SK-N-SH (cell line): ENCODE results near the gene SNN. TPM values are rescaled to one million over a fixed set of nuclear protein-coding genes. Genes with fewer than 3 reads are reported as not detected.

Source experiments
- CTCF ChIA-PET: fragments of 300-600, 350-600 bp; formaldehyde crosslinking; extraction: SDS; loops from one replicate; lab custom pipeline; 2021; lab: Yijun Ruan, JAX
- POLR2A ChIA-PET: fragments of 350-600 bp; sonication (Branson Sonifier 250); formaldehyde crosslinking; extraction: SDS; loops from one replicate; lab custom pipeline; 2020; ENCODE audit warnings: antibody characterized with exemption, inconsistent platforms; lab: Yijun Ruan, JAX
- DNase-seq: peaks from one replicate; pipeline ENCODE4 v3.0.0; 2012
- H2AFZ ChIP-seq: fragments of 200-600 bp; sonication (generic); 2 replicates; pipeline ENCODE4 v1.8.1; 2016; ENCODE audit warnings: antibody characterized with exemption, mild to moderate bottlenecking, low read depth
- H3F3A ChIP-seq: fragments of 200-600 bp; sonication (generic); replicated peaks from 2 replicates; pipeline ENCODE3; 2016; ENCODE audit warnings: antibody characterized with exemption, mild to moderate bottlenecking; ENCODE audit not compliant: insufficient read depth
- H3K27ac ChIP-seq, 2 experiments: fragments of 200-500 bp in 1 of 2; fragments of 200-600 bp in 1 of 2; sonication (Bioruptor generic) in 1 of 2; sonication (generic), shearing (Covaris generic) in 1 of 2; 2 replicates each; pipeline versions ENCODE4 v1.5.1 to v1.6.1; 2014 to 2016; ENCODE audit warnings: low read depth in 2 of 2, inconsistent platforms in 1 of 2, low read length in 1 of 2, mild to moderate bottlenecking in 1 of 2, mixed read lengths in 1 of 2
- H3K27me3 ChIP-seq: fragments of 200-600 bp; sonication (generic), shearing (Covaris generic); 2 replicates; pipeline ENCODE4 v1.6.1; 2016; ENCODE audit warnings: mixed run types; ENCODE audit not compliant: insufficient read depth
- H3K36me3 ChIP-seq, 2 experiments: fragments of 200-500 bp in 1 of 2; fragments of 200-600 bp in 1 of 2; sonication (Bioruptor generic) in 1 of 2; sonication (generic) in 1 of 2; replicated peaks in 1 of 2; 2 replicates each; pipeline versions ENCODE3 to v1.5.1; 2014 to 2016; ENCODE audit warnings: low read length in 1 of 2, mild to moderate bottlenecking in 1 of 2; ENCODE audit not compliant: insufficient read depth in 2 of 2, control insufficient read depth in 1 of 2
- H3K4me1 ChIP-seq, 2 experiments: fragments of 200-500 bp in 1 of 2; fragments of 200-600 bp in 1 of 2; sonication (Bioruptor generic) in 1 of 2; sonication (generic), shearing (Covaris generic) in 1 of 2; 2 replicates each; pipeline versions ENCODE4 v1.5.1 to v1.6.1; 2014 to 2016; ENCODE audit warnings: low read depth in 1 of 2, low read length in 1 of 2, mixed run types in 1 of 2; ENCODE audit not compliant: insufficient read depth in 2 of 2, control insufficient read depth in 1 of 2
- H3K4me2 ChIP-seq: fragments of 200-600 bp; sonication (generic), shearing (Covaris generic); 2 replicates; pipeline ENCODE4 v1.6.1; 2017; ENCODE audit warnings: mixed run types
- H3K4me3 ChIP-seq, 2 experiments: fragments of 200-500 bp in 1 of 2; fragments of 200-600 bp in 1 of 2; sonication (Bioruptor generic) in 1 of 2; sonication (generic), shearing (Covaris generic) in 1 of 2; 2 replicates each; pipeline versions ENCODE4 v1.5.1 to v1.8.1; 2014 to 2016; ENCODE audit warnings: low read depth in 2 of 2, inconsistent platforms in 1 of 2, low read length in 1 of 2, mild to moderate bottlenecking in 1 of 2, mixed read lengths in 1 of 2, moderate library complexity in 1 of 2
- H3K79me2 ChIP-seq: fragments of 200-600 bp; sonication (generic); 2 replicates; pipeline ENCODE4 v1.8.1; 2017; ENCODE audit warnings: mild to moderate bottlenecking; ENCODE audit not compliant: insufficient read depth
- H3K9ac ChIP-seq: fragments of 200-600 bp; sonication (generic); 2 replicates; pipeline ENCODE4 v1.6.1; 2017; ENCODE audit warnings: mixed run types
- H3K9me2 ChIP-seq: fragments of 200-600 bp; sonication (generic); 2 replicates; pipeline ENCODE4 v1.6.1; 2017; ENCODE audit warnings: mixed run types
- H3K9me3 ChIP-seq: fragments of 200-600 bp; sonication (generic); 2 replicates; pipeline ENCODE4 v1.6.1; 2017; ENCODE audit warnings: mixed run types, mild to moderate bottlenecking, moderate library complexity
- H4K20me1 ChIP-seq: fragments of 200-600 bp; sonication (generic); 2 replicates; pipeline ENCODE4 v1.6.1; 2017; ENCODE audit warnings: mild to moderate bottlenecking, mixed run types; ENCODE audit not compliant: insufficient read depth
- CTCF ChIP-seq: fragments of 200-600 bp; sonication (generic); IDR thresholded peaks from 2 replicates; pipeline ENCODE4 v1.6.1; 2017; ENCODE audit warnings: antibody characterized with exemption, mild to moderate bottlenecking, moderate library complexity
- ELF1 ChIP-seq: IDR thresholded peaks from 2 replicates; pipeline ENCODE4 v1.4.0; 2012
- EZH2phosphoT487 ChIP-seq: fragments of 200-600 bp; sonication (generic); IDR thresholded peaks from 2 replicates; pipeline ENCODE4 v1.6.1; 2017; ENCODE audit warnings: low read depth, mixed run types, mild to moderate bottlenecking, antibody characterized with exemption, moderate library complexity, borderline replicate concordance
- FOXJ3 ChIP-seq: sonication (generic); formaldehyde crosslinking; IDR thresholded peaks from 2 replicates; pipeline ENCODE4 v1.5.1; 2020; ENCODE audit warnings: mild to moderate bottlenecking, missing genetic modification reagents
- FOXM1 ChIP-seq: IDR thresholded peaks from 2 replicates; pipeline ENCODE4 v1.4.0; 2012; ENCODE audit warnings: low read depth, mild to moderate bottlenecking
- GABPA ChIP-seq: IDR thresholded peaks from 2 replicates; pipeline ENCODE4 v1.4.0; 2012; ENCODE audit warnings: low read depth, mild to moderate bottlenecking
- GATA2 ChIP-seq: sonication (generic); formaldehyde crosslinking; IDR thresholded peaks from 2 replicates; pipeline ENCODE4 v1.5.0; 2020; ENCODE audit warnings: mild to moderate bottlenecking, missing genetic modification reagents
- MEF2A ChIP-seq: IDR thresholded peaks from 2 replicates; pipeline ENCODE4 v1.4.0; 2012; ENCODE audit warnings: low read depth, borderline replicate concordance
- MXI1 ChIP-seq: IDR thresholded peaks from 2 replicates; pipeline ENCODE4 v1.6.1; 2012; ENCODE audit warnings: mild to moderate bottlenecking, low read depth, low read length, improper control_type of control experiment
- NRF1 ChIP-seq: IDR thresholded peaks from 2 replicates; pipeline ENCODE4 v1.6.1; 2012; ENCODE audit warnings: low read depth, mild to moderate bottlenecking, low read length
- PBX3 ChIP-seq: IDR thresholded peaks from 2 replicates; pipeline ENCODE4; 2012
- RAD21 ChIP-seq: IDR thresholded peaks from 2 replicates; pipeline ENCODE4 v1.6.1; 2012; ENCODE audit warnings: mild to moderate bottlenecking, low read length
- RXRA ChIP-seq: IDR thresholded peaks from 2 replicates; pipeline ENCODE4 v1.4.0; 2012; ENCODE audit warnings: low read depth, mild to moderate bottlenecking, borderline replicate concordance
- SMC3 ChIP-seq: IDR thresholded peaks from 2 replicates; pipeline ENCODE4 v1.6.1; 2012; ENCODE audit warnings: low read depth, low read length, improper control_type of control experiment
- TEAD4 ChIP-seq: IDR thresholded peaks from 2 replicates; pipeline ENCODE4 v1.4.0; 2012; ENCODE audit warnings: mild to moderate bottlenecking, borderline replicate concordance; ENCODE audit not compliant: insufficient read depth
- USF1 ChIP-seq: IDR thresholded peaks from 2 replicates; pipeline ENCODE4 v1.4.0; 2012; ENCODE audit warnings: low read depth, borderline replicate concordance
- WGBS: methylation state at CpG from one replicate; pipeline ENCODE4 v1.1.6; 2017; ENCODE audit warnings: low lambda C conversion rate; 5-methylcytosine and 5-hydroxymethylcytosine counted together
- polyA plus RNA-seq, 3 experiments: library from polyadenylated mRNA; depleted of rRNA; stranded (reverse); fragments of >200 nt; gene quantifications; 2 replicates each; pipeline ENCODE4 v1.2.3, GENCODE V29; 2012
- TF ChIP-seq, protein P1 (sequence below): IDR thresholded peaks from 2 replicates; pipeline ENCODE4 v1.4.0; 2012; ENCODE audit warnings: low read depth, borderline replicate concordance
- TF ChIP-seq, protein P2 (sequence below): fragments of 150-350 bp; IDR thresholded peaks from 2 replicates; pipeline ENCODE4 v1.6.1; 2016; ENCODE audit warnings: mild to moderate bottlenecking, low read depth, low read length

The SNN gene
- polyA plus RNA-seq, 1 of the 3 experiments (the other 2 are of a cell fraction): 15.4 TPM

GRCh38 chr16:11698271-11698689 lies 30.0 kb downstream of the SNN start:
- no peak for DNase-seq
- H3K36me3 ChIP-seq: peaks cover 23 to 49% of the 10 kb centered on the region in 2 experiments

GRCh38 chr16:11699234-11699894 lies 31.1 kb downstream of the SNN start:
- H3K36me3 ChIP-seq: peaks cover 26 to 49% of the 10 kb centered on the region in 2 experiments
- no peaks in the 10 kb centered on the region for H3K9me2 ChIP-seq
- no peaks in the 10 kb centered on the region for H4K20me1 ChIP-seq
- H2AFZ ChIP-seq: no peak overlapping the region
- POLR2A ChIA-PET: no interaction called here
- no peak overlapping the region for H3K9ac ChIP-seq
- TF ChIP-seq EZH2phosphoT487 (no peak), PBX3 (no peak), TEAD4 (no peak), GABPA (no peak), USF1 (no peak), MXI1 (no peak), FOXJ3 (CRISPR knock-in tag) (no peak), ELF1 (no peak), NRF1 (no peak), RXRA (no peak), MEF2A (no peak)
- TF ChIP-seq, protein P1, sequence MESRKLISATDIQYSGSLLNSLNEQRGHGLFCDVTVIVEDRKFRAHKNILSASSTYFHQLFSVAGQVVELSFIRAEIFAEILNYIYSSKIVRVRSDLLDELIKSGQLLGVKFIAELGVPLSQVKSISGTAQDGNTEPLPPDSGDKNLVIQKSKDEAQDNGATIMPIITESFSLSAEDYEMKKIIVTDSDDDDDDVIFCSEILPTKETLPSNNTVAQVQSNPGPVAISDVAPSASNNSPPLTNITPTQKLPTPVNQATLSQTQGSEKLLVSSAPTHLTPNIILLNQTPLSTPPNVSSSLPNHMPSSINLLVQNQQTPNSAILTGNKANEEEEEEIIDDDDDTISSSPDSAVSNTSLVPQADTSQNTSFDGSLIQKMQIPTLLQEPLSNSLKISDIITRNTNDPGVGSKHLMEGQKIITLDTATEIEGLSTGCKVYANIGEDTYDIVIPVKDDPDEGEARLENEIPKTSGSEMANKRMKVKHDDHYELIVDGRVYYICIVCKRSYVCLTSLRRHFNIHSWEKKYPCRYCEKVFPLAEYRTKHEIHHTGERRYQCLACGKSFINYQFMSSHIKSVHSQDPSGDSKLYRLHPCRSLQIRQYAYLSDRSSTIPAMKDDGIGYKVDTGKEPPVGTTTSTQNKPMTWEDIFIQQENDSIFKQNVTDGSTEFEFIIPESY: no peak
- TF ChIP-seq, protein P2, sequence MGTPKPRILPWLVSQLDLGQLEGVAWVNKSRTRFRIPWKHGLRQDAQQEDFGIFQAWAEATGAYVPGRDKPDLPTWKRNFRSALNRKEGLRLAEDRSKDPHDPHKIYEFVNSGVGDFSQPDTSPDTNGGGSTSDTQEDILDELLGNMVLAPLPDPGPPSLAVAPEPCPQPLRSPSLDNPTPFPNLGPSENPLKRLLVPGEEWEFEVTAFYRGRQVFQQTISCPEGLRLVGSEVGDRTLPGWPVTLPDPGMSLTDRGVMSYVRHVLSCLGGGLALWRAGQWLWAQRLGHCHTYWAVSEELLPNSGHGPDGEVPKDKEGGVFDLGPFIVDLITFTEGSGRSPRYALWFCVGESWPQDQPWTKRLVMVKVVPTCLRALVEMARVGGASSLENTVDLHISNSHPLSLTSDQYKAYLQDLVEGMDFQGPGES: no peak
- TF ChIP-seq, all 33 proteins: peak for 0
- no peaks in the 10 kb centered on the region for H3K27me3 ChIP-seq
- 93% methylated on average over 10 of the region's 10 CpGs for WGBS
- H3K27ac ChIP-seq: no peak overlapping the region
- H3F3A ChIP-seq: no peaks in the 10 kb centered on the region
- H3K9me3 ChIP-seq: no peaks in the 10 kb centered on the region
- no peaks in the 10 kb centered on the region; a peak in 1 of 4 replicates for H3K4me1 ChIP-seq
- no peak overlapping the region for H3K4me2 ChIP-seq
- H3K4me3 ChIP-seq: no peak overlapping the region
- no peak for DNase-seq
- CTCF ChIA-PET: interaction anchor here (1.5 to 2.2 kb wide), 3 partner anchors 11 to 303 kb away, joined by 3 to 6 read pairs (median 5); no protein-coding TSS in a partner anchor
- H3K79me2 ChIP-seq: peaks cover 24% of the 10 kb centered on the region; the same call in 1 of the 2 replicates

More at GRCh38 chr16:11698271-11698689, 30.0 kb downstream of the SNN start:
- H3F3A ChIP-seq: no peaks in the 10 kb centered on the region
- H3K9me3 ChIP-seq: no peaks in the 10 kb centered on the region
- H4K20me1 ChIP-seq: no peaks in the 10 kb centered on the region
- no peak overlapping the region for H3K27ac ChIP-seq
- no peaks in the 10 kb centered on the region; a peak in 1 of 4 replicates for H3K4me1 ChIP-seq
- no peak overlapping the region for H2AFZ ChIP-seq
- H3K79me2 ChIP-seq: peaks cover 22% of the 10 kb centered on the region; the same call in 1 of the 2 replicates
- H3K4me2 ChIP-seq: no peak overlapping the region
- WGBS: 85% methylated on average over 7 of the region's 7 CpGs
- POLR2A ChIA-PET: no interaction called here
- no peak overlapping the region for H3K4me3 ChIP-seq
- TF ChIP-seq SMC3 (no peak), GATA2 (no peak), CTCF (peak; percentile 28; the same call in 1 of the 2 replicates), FOXM1 (no peak), RAD21 (0 out of 2 replicates have a peak, but pooled peaks have one; percentile 10)
- no peak overlapping the region for H3K9ac ChIP-seq
- H3K27me3 ChIP-seq: no peaks in the 10 kb centered on the region
- CTCF ChIA-PET: interaction anchor here (0.6 to 2.1 kb wide), 4 partner anchors 16 to 302 kb away, joined by 3 to 12 read pairs (median 5); no protein-coding TSS in a partner anchor
- H3K9me2 ChIP-seq: no peaks in the 10 kb centered on the region
